ENCODE results near the gene SGO1.

SGO1 gene

DNA sequence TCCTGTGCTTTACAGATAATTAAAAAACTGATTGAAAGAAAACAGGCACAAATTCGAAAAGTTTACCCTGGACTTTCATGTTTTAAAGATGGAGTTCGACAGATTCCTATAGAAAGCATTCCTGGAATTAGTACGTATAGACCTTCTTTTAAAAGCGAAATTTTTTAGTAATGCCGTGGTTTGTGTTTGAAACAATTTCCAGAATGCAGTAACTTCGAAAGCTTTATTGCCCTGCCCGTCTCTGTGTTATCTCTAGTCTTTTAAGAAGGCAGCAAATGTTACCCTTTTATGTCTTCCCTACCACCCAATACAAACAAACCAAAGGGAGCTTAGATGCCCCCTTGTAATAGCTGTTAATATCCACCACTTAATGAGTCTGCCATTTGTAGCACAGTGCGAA is 39.7 kb downstream of the SGO1 start:
- no peaks in the 10 kb centered on the region for H3K9me3 ChIP-seq (ENCODE audit: control insufficient read depth, low read length)
- no peak overlapping the region for H2AFZ ChIP-seq

DNA sequence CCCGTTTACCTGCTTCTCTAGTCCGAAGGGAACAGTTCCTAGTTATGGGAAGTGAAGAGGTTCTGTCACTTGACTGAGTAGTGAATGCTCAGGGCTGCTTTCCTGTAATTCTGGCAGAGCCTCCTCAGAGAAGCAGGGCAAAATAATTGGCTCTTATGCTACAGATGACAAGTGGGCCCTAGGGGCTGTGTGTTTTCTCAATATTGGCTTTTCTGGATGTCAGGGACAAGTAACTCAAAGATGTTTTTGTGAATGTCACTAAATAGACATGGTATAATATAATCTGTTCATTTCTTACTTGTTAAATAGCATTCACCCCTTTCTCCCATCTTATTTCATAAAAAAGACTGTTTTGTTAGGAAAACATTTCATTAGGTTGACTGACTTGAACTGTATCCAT is 40.1 kb downstream of the SGO1 start:
- Histone ChIP-seq H3K36me3 (ENCODE audit: control insufficient read depth, insufficient read depth, low read length) (no peaks in the 10 kb centered on the region), H3K27me3 (ENCODE audit: control insufficient read depth, insufficient read depth, low read length) (no peaks in the 10 kb centered on the region), H3K4me3 (ENCODE audit: low read depth, low read length) (no peak overlapping the region), H3K27ac (no peak overlapping the region), H3K9me3 (ENCODE audit: control insufficient read depth, low read length) (no peaks in the 10 kb centered on the region), H2AFZ (no peak overlapping the region), H3K4me1 (no peaks in the 10 kb centered on the region), H3K79me2 (no peaks in the 10 kb centered on the region), H3K4me2 (ENCODE audit: low read length) (no peak overlapping the region), H3K9ac (no peak overlapping the region)
- TF ChIP-seq, protein P1, sequence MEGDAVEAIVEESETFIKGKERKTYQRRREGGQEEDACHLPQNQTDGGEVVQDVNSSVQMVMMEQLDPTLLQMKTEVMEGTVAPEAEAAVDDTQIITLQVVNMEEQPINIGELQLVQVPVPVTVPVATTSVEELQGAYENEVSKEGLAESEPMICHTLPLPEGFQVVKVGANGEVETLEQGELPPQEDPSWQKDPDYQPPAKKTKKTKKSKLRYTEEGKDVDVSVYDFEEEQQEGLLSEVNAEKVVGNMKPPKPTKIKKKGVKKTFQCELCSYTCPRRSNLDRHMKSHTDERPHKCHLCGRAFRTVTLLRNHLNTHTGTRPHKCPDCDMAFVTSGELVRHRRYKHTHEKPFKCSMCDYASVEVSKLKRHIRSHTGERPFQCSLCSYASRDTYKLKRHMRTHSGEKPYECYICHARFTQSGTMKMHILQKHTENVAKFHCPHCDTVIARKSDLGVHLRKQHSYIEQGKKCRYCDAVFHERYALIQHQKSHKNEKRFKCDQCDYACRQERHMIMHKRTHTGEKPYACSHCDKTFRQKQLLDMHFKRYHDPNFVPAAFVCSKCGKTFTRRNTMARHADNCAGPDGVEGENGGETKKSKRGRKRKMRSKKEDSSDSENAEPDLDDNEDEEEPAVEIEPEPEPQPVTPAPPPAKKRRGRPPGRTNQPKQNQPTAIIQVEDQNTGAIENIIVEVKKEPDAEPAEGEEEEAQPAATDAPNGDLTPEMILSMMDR (IDR thresholded peaks at IDR 0.05), result no peak

More for the DNA sequence above, 39.7 kb downstream of the SGO1 start:
- H3K27ac ChIP-seq, result no peak overlapping the region
- no peak overlapping the region for H3K4me3 ChIP-seq (ENCODE audit: low read depth, low read length)
- no peak overlapping the region for H3K9ac ChIP-seq
- no peaks in the 10 kb centered on the region for H3K4me1 ChIP-seq
- H3K36me3 ChIP-seq (ENCODE audit: control insufficient read depth, insufficient read depth, low read length), result no peaks in the 10 kb centered on the region
- TF ChIP-seq, protein P1 (IDR thresholded peaks at IDR 0.05), result no peak
- H3K4me2 ChIP-seq (ENCODE audit: low read length), result no peak overlapping the region
- no peaks in the 10 kb centered on the region for H3K79me2 ChIP-seq
- no peaks in the 10 kb centered on the region for H3K27me3 ChIP-seq (ENCODE audit: control insufficient read depth, insufficient read depth, low read length)

DNA sequence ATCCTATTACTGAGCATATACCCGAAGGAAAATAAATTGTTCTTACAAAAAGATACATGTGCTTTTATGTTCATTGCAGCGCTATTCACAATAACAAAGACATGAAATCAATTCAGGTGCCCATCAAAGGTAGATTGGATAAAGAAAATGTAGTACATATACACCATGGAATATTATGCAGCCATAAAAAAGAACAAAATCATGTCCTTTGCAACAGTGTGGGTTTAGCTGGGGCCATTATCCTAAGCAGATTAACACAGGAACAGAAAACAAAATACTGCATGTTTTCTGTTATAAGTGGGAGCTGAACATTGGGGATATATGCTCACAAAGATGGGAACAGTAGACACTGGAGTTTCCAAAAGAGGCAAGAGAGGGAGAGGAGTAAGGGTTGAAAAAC is 42.5 kb downstream of the SGO1 start:
- H3K27ac ChIP-seq, result no peak overlapping the region
- no peaks in the 10 kb centered on the region for H3K36me3 ChIP-seq (ENCODE audit: control insufficient read depth, insufficient read depth, low read length)
- TF ChIP-seq, protein P1 (IDR thresholded peaks at IDR 0.05), result no peak
- H3K4me2 ChIP-seq (ENCODE audit: low read length), result no peak overlapping the region
- H3K79me2 ChIP-seq, result no peaks in the 10 kb centered on the region
- H3K9ac ChIP-seq, result no peak overlapping the region
- H3K4me3 ChIP-seq (ENCODE audit: low read depth, low read length), result no peak overlapping the region
- H3K9me3 ChIP-seq (ENCODE audit: control insufficient read depth, low read length), result no peaks in the 10 kb centered on the region
- H3K4me1 ChIP-seq, result no peaks in the 10 kb centered on the region
- H2AFZ ChIP-seq, result no peak overlapping the region
- H3K27me3 ChIP-seq (ENCODE audit: control insufficient read depth, insufficient read depth, low read length), result no peaks in the 10 kb centered on the region

DNA sequence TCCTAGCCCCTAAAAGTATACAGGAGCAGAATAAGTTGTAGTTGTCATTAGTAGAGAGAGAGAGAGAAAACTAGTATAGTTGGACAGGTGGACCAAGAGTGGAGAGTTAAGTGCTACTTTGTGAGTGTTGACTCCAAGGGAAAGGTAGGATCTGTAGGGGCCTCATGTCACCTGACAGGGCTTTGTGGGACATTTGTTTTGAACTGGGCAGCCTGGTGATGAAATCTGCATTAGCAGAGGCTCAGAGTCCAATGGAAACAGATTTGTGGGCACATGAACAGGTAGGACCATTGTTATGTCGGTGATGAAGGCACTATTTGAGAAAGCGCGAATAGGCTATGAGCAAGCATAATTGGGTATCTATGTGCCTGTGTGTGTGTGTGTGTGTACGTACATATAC is 43.5 kb downstream of the SGO1 start:
- TF ChIP-seq, protein P1 (IDR thresholded peaks at IDR 0.05), result no peak
- no peaks in the 10 kb centered on the region for H3K9me3 ChIP-seq (ENCODE audit: control insufficient read depth, low read length)
- H3K79me2 ChIP-seq, result no peaks in the 10 kb centered on the region
- H3K27me3 ChIP-seq (ENCODE audit: control insufficient read depth, insufficient read depth, low read length), result no peaks in the 10 kb centered on the region
- no peaks in the 10 kb centered on the region for H3K4me1 ChIP-seq
- no peaks in the 10 kb centered on the region for H3K36me3 ChIP-seq (ENCODE audit: control insufficient read depth, insufficient read depth, low read length)
- no peak overlapping the region for H3K9ac ChIP-seq
- H3K4me3 ChIP-seq (ENCODE audit: low read depth, low read length), result no peak overlapping the region
- no peak overlapping the region for H2AFZ ChIP-seq
- H3K4me2 ChIP-seq (ENCODE audit: low read length), result no peak overlapping the region
- no peak overlapping the region for H3K27ac ChIP-seq

DNA sequence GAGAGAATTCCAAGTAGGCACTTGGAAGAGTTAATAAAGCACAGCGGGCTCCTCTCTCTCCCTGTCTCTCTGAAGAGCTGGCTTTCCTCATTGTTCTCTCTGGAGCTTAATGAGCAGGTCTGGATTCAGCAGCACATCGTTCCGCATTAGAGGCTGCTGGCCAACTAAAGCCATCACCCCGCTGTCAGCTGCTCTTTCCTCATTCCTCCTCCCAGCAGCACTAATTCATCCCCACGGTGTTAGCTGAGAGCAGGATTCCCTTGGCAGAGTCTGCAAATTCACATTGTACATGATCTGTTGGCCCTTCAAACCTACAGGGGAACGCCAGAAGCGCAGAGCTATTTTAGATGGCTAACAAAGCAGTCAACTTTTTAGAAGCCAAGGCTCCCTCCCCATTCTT is 44.2 kb downstream of the SGO1 start:
- no peak overlapping the region for H3K4me3 ChIP-seq (ENCODE audit: low read depth, low read length)
- TF ChIP-seq, protein P1 (IDR thresholded peaks at IDR 0.05), result no peak

More for the DNA sequence above, 44.2 kb downstream of the SGO1 start:
- no peak overlapping the region for H3K9ac ChIP-seq
- no peaks in the 10 kb centered on the region for H3K4me1 ChIP-seq
- H3K27me3 ChIP-seq (ENCODE audit: control insufficient read depth, insufficient read depth, low read length), result no peaks in the 10 kb centered on the region
- no peak overlapping the region for H3K27ac ChIP-seq
- H3K36me3 ChIP-seq (ENCODE audit: control insufficient read depth, insufficient read depth, low read length), result no peaks in the 10 kb centered on the region
- H2AFZ ChIP-seq, result no peak overlapping the region
- H3K9me3 ChIP-seq (ENCODE audit: control insufficient read depth, low read length), result no peaks in the 10 kb centered on the region
- H3K4me2 ChIP-seq (ENCODE audit: low read length), result no peak overlapping the region
- no peaks in the 10 kb centered on the region for H3K79me2 ChIP-seq
